Measurements from ENCODE around the gene HES6.

DNA sequence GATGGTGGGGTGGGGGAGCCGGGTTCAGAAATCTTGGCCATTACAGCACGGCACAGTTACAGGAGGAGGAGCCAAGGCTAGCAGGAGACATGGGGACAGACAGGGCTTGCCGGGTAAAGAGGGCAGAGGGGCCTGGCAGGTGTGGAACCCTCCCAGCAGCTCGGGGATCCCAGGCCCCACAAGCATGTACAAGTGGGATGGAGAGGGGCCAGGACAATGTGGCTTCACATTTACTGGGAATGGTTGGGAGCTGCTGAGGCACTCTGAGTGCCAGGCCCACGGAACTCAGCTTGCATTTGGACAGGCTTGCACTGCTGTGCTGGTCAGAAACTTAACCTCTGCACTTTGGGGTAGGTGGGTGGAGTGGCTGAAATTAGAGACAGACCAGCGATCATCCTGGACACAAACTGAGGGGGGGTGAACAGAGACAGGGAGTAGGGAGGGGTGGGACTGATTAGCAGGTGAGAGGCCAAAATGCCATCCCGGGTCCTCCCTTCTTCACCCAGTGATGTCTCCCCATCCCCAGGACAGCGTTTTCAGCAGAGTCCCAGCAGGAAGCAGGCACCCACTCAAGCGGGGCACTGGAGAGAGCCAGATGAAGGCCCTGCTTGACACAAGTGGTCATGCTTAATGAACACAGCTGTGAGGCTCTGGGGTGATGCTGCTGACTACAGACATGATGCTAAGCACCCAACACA, 38.9 kb upstream of the HES6 start:
- TF ChIP-seq EZH2 (IDR thresholded peaks at IDR 0.05; ENCODE audit: insufficient read depth, poor library complexity, severe bottlenecking) (no peak), EZH2phosphoT487 (IDR thresholded peaks at IDR 0.05; ENCODE audit: insufficient read depth, low read depth) (no peak)
